Smooth muscle cell of the brain vasculature (primary cell): ENCODE measurements around the gene CTAG1A.
"Not testable (repeated sequence)": the region's sequence is repeated elsewhere in the genome, so short reads cannot be mapped to it uniquely, and the experiment has no call there.

Experiments
- DNase-seq: peaks from one replicate; pipeline ENCODE4 v3.0.0-alpha.2; 2012; ENCODE audit warnings: low read depth, low spot score

CTAG1A gene

GRCh38 chrX:154573061-154573460 lies 11.9 kb upstream of the CTAG1A start:
- DNase-seq = not testable (repeated sequence)

- DNase-seq = not testable (repeated sequence)
These were observed 9.9 kb upstream of the CTAG1A start for GRCh38 chrX:154575076-154575475.

GRCh38 chrX:154582994-154583393 lies 1.9 kb upstream of the CTAG1A start:
- not testable (repeated sequence) for DNase-seq

GRCh38 chrX:154590415-154590814 lies 5.5 kb downstream of the CTAG1A start:
- DNase-seq = not testable (repeated sequence)

- no peak for DNase-seq
These were observed 7.6 kb downstream of the CTAG1A start for GRCh38 chrX:154592505-154592904.

GRCh38 chrX:154593201-154593600 lies 8.3 kb downstream of the CTAG1A start:
- DNase-seq = no peak

GRCh38 chrX:154594491-154594890 lies 9.6 kb downstream of the CTAG1A start:
- DNase-seq = no peak

GRCh38 chrX:154595559-154596249 lies 10.8 kb downstream of the CTAG1A start:
- DNase-seq = no peak

GRCh38 chrX:154596290-154596929 lies 11.5 kb downstream of the CTAG1A start:
- DNase-seq = no peak

GRCh38 chrX:154597221-154597620 lies 12.3 kb downstream of the CTAG1A start:
- DNase-seq = no peak

GRCh38 chrX:154598656-154599055 lies 13.7 kb downstream of the CTAG1A start:
- DNase-seq = no peak

GRCh38 chrX:154599531-154599930 lies 14.6 kb downstream of the CTAG1A start:
- no peak for DNase-seq

- no peak for DNase-seq
These were observed 15.9 kb downstream of the CTAG1A start for GRCh38 chrX:154600759-154601374.

GRCh38 chrX:154602226-154602625 lies 17.3 kb downstream of the CTAG1A start:
- no peak for DNase-seq

- no peak for DNase-seq
These were observed 18.0 kb downstream of the CTAG1A start for GRCh38 chrX:154602766-154603437.

- DNase-seq = no peak
These were observed 18.8 kb downstream of the CTAG1A start for GRCh38 chrX:154603438-154604430.

GRCh38 chrX:154605566-154605965 lies 20.6 kb downstream of the CTAG1A start:
- DNase-seq = no peak

GRCh38 chrX:154607370-154607769 lies 22.4 kb downstream of the CTAG1A start:
- DNase-seq = no peak

- not testable (repeated sequence) for DNase-seq
These were observed 23.0 kb downstream of the CTAG1A start for GRCh38 chrX:154607976-154608375.

GRCh38 chrX:154608823-154609222 lies 23.9 kb downstream of the CTAG1A start:
- DNase-seq = not testable (repeated sequence)

GRCh38 chrX:154611146-154611545 lies 26.2 kb downstream of the CTAG1A start:
- not testable (repeated sequence) for DNase-seq
